Effector CD8-positive, alpha-beta T cell (primary cell): ENCODE results near the gene DNAJB6.

Experiments
- DNase-seq: peaks from one replicate; lab custom pipeline; 2025; lab: John Stamatoyannopoulos, UW

The DNAJB6 gene

DNA sequence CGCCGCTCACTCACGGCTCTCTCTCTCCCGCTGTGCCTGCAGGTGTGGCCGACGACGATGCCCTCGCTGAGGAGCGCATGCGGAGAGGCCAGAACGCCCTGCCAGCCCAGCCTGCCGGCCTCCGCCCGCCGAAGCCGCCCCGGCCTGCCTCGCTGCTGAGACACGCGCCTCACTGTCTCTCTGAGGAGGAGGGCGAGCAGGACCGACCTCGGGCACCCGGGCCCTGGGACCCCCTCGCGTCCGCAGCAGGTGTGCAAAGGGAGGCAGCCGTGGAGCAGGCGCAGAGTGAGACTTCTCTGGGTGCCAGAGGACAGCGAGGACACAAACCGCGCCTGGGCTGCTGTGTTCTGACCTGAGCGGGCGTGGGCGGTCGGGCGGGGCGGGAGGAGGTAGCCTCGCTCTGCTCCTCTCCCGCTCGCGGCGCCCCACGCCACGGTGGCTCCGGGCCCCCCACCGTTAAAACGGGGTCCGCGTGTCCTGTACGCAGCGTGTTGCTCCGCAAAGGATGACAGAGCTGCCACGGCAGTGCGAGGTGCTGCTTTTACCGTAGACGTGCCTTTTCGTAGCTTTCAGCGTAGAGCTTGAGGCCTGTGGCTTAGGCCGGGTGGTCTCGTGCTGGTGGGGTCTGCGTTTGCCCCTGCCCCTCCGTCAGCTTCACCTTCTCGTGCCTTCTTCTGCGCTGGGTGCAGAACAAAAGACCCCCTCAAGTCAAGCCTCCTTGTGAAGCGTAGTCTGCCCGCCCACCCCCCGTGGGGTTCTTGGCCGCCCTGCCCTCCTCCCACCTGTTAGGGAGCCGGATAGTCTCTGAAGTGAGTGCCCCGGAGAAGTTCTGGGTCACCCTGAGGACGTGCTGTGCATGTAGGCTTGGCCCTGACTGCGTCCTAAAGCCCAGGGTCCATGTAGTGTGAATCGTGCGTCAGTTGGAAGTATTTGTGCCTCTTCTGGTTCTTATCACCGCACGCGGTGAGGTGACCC lies 73.2 kb downstream of the DNAJB6 start:
- no peak for DNase-seq

DNA sequence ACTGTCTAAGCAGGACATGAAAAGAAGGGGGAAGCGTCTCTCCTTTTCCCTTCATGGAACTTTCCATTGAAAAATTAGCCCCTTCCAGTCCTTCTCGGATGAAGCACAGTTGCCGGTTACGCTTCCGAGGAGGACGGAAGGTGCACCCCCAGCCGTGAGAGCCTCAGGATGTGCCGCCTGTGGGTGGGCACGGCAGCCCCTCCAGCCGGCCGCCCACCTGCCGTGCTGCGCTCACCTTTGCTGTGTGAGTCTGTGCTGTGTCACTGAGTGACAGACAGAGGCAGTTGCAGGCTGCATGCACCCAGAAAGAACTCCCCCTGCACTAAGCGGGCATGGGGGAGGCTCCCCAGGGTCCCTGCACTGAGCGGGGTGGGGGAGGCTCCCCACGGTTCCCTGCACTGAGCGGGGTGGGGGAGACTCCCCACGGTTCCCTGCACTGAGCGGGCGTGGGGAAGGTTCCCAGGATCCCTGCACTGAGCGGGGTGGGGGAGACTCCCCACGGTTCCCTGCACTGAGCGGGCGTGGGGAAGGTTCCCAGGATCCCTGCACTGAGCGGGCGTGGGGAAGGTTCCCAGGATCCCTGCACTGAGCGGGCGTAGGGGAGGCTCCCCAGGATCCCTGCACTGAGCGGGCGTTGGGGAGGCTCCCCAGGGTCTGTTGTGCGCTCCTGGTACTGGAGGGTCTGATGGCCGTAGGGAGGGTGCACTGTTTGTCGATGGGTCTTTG lies 74.2 kb downstream of the DNAJB6 start:
- DNase-seq = no peak

DNA sequence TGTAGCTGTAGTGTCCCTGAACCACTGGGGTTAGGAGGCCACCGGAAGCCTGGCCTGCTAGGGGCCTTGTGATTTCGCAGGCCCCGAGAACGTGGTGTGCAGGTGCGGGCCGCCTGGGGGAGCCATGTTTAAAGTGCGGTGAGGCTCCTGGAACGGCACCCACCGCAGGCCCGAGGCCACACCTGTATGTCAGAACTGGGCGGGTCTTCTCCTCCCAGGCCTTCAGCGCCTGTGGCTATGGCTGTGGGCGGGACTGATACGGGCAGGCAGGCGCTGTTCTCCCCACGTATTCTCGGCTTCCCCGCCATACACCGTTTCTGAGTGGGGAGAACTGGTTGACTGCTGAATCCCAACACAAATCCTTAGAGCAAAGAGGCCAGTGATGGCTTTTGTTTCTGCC lies 74.8 kb downstream of the DNAJB6 start:
- no peak for DNase-seq

- DNase-seq = no peak
Measured at GRCh38 chr7:157412021-157412443, 75.2 kb downstream of the DNAJB6 start.

DNA sequence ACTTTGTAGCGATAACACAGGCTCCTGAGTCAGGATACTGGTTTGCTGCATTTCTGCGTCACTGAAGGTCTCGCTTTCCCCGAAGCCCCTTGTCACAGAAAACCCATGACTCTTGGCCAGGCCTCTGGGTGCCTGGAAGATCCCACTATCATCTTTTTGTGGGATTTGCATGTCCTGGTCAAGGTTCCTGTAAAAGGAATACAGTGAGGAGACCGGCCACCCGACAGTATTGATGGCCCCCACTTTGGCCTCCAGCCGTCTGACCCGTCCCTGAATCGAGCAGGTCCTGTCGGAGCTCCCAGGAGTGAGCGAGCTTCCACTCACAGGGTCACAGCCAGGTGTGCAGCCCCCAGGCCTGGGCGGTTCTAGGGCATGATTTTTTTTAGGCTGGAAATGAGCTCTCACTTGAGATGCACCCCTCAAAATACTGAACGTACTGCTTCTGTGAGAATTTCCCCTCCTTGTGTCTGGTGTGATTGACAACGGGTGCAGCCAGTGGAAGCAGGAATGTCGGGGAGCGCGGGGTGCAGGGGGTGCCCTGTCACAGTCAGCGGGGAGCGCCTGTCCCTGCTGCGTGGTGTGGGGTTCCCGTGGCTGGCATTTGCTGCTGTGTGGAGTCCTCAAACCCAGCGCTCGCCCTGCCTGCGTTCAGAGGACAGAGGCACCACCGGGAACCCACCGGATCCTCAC lies 75.8 kb downstream of the DNAJB6 start:
- no peak for DNase-seq

GRCh38 chr7:157413881-157414701 lies 77.3 kb downstream of the DNAJB6 start:
- no peak for DNase-seq

GRCh38 chr7:157414702-157415096 lies 77.9 kb downstream of the DNAJB6 start:
- no peak for DNase-seq

- DNase-seq = no peak
Measured at GRCh38 chr7:157415486-157415885, 78.7 kb downstream of the DNAJB6 start.

DNA sequence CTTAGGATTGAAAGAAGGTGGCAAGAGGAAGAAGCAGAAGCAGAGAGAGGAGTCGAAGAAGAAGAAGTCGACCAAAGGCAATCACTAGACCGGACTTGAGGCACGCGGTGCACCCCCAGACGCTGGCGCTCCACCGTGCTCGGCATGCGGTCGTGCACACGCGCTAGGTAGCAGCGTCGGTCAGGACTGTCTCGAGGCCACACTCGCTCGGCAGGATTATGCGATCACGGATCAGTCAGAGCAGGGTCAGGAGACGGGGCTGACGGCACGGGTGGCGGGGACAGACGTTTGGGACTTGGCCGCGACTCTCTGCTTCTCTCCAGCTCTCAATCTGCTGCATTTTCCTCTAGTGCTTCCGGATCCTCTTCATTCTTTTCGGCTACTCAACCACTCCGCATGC lies 79.2 kb downstream of the DNAJB6 start:
- no peak for DNase-seq

DNA sequence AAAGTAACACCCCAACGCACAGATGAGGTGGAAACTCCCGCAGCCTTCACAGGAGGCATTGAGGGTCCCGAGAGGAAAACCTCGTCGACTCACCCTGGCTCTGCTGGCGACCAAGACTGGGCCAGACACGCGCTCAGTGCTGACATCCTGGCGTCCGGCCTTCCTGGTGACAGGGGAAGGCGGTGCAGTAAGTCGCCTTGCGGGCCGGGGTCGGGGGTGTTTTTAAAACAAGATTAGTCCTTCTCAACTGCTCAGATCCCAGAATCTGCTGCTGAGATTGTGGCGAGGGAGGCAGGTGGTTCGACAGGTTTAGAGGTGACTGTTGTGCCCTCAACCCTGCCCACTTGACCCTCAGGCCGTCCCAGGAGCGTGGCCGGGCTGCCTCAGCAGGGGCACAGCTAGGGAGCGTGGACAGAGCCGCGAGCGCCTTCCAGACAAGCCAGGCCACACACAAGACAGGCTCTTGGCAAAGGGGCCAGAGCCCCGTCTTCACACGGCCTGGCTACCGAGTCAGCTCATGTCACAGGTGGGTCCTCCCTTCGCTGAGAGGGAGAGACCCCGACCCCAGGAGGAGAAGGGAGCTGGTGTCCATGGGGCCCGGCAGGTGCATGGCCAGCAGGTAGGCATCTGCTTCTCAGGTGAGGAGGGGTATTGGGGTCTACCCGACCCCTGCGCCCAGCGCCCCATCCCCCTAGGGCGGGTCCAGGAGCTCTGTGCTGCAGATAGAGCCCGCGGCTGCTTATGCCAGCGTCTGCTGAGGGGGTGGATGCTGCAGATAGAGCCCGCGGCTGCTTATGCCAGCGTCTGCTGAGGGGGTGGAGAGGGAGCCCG lies 81.6 kb downstream of the DNAJB6 start:
- DNase-seq = no peak

DNA sequence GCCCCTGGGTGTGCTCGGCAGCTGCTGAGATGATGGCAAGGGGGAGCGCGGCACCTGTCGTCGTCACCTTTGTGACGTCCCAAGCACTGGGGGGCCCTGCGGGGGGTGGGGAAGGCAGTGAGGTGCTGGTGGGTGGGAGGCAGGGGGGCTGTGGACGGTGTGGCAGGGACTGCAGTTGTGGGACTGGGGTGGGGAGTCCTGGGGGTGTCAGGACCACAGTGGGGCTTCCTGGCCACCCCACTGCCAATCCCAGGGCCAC lies 82.2 kb downstream of the DNAJB6 start:
- DNase-seq = no peak

- no peak for DNase-seq
Measured at GRCh38 chr7:157422279-157422678, 85.5 kb downstream of the DNAJB6 start.

DNA sequence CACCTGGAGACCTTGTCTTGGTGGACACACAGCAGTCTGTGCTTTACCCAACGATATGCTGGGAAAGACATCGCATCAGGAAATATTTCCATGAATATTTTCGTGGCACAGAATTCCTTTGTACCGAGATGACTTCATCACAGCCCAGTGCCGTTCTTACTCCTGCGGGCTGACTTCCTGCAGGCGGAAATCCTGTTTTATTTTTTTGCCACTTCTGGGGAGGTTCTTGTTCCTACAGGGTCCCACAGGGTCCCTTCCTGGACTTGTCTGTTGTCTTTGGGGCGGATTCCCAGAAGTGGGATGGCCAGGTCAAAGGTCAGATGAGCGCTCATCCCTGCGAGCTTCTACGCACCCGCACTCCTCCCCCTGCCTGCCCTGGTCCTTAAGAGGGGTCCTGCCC lies 86.5 kb downstream of the DNAJB6 start:
- DNase-seq = no peak

DNA sequence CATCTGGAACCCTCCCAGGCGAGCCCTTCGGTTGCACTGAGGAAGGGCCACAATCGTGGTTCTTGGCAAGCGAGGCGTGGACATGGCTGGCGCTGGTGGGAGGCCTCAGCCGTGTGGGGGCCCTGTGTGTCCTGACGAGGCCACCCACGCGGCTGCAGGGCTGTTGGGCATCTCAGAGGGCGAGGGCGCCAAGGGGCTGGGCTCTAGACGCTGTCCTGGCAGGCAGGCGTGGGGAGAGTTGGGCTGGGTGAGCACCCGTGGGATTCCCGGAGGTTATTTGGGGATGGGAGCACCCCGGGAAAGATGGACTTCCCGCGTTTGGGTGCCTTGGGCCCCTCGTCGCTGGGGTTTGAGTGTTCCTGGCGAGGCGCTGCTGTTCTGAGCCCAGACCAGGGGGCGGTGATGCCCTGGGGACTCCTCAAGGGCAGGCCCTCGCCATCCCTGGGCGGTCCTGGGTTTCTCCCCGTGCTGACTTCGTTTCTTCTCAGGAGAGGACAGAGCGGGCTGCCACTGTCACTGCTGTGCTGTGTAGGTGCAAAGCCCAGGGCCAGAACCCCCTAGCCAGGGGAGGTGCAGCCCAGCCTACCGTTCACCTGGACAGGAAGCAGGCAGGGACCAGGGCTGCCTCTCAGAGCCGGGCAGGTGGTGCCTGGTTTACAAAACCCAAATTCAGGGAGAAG lies 87.2 kb downstream of the DNAJB6 start:
- DNase-seq = no peak

- DNase-seq = no peak
Measured at GRCh38 chr7:157425137-157425731, 88.4 kb downstream of the DNAJB6 start.

GRCh38 chr7:157425761-157426160 lies 89.0 kb downstream of the DNAJB6 start:
- DNase-seq = no peak

- DNase-seq = no peak
Measured at GRCh38 chr7:157426463-157427301, 89.9 kb downstream of the DNAJB6 start.

DNA sequence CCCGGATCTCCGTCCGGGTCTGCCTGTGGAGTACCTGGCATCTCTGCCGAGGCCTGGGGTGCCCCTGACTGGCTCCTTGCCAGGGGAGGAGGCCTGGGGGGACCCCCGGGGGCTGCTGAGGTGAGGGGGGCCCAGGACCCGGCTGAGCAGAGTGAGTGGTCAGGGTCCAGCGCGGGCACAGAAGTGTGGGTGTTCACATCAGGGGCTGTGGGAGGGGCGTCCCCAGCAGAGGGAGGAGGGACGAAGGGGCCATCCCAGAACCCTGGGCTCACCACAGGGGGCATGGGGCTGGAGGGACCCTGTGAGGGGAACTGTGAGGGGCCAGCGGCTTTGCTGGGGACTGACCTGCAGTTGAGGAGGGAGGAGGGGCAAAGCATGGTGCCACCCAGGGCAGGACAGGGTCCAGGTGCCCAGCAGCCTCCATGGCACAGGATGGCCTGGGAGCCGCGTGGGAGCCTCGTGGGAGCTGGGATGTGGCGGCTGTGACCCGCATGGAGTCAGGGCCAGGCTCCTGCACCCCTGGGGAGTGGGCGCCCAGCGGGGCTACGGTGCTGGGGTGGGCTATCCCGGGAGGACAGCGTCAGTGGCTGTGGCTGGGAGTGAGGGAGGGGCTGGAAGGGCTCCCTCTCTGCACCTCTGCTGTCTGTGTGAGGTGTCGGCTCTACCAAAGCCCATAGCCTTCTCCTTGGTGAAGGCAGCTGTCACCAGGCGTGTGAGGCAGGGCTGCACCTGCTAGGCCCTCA lies 91.2 kb downstream of the DNAJB6 start:
- DNase-seq = no peak
